ENCODE data around the gene TENM3.

GRCh38 chr4:182694551-182694950 is 451.3 kb downstream of the TENM3 start:
- TF ChIP-seq CTCF (conservative IDR thresholded peaks at IDR 0.05) (no peak), EZH2 (IDR thresholded peaks at IDR 0.05; ENCODE audit: low read depth) (no peak)
